UCSD-AML1 (cell line): ENCODE results near the gene CCNE1.
"Not testable (repeated sequence)": the region's sequence is repeated elsewhere in the genome, so short reads cannot be mapped to it uniquely, and the experiment has no call there.

Experiments used
- DNase-seq: peaks from one replicate; lab custom pipeline; 2025; ENCODE audit not compliant: unreplicated experiment; lab: John Stamatoyannopoulos, UW

Gene CCNE1

DNA sequence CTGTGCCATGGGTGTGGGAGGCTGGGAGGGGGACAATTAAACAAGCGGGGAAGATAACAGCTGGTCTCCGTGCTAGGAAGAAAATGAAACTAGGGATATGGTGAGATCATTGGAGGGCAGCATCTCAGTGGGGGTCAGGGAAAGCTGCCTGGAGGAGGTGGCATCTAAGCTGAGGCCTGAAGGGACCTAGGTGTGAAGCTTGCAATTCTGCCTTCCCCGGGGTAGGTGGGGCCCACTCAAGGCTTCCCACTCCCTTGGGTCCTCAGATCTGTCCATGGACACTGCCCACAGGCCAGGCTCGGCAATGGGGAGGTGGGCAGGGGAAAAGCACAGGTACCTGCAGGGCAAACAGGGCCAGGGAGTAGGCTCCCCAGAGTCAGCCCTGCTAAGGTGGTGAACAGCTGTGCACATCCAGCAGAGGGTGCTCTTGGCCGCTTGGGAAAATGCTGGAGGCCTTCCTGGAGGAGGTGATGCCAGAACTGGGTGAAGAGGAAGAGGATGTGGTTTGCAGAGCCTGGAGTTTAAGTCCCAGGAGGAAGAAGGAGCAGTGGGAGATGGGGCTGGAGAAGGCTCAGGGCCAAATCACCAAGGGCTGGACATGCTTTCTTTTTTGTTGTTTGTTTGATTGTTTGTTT lies 25.7 kb upstream of the CCNE1 start:
- no peak for DNase-seq

DNA sequence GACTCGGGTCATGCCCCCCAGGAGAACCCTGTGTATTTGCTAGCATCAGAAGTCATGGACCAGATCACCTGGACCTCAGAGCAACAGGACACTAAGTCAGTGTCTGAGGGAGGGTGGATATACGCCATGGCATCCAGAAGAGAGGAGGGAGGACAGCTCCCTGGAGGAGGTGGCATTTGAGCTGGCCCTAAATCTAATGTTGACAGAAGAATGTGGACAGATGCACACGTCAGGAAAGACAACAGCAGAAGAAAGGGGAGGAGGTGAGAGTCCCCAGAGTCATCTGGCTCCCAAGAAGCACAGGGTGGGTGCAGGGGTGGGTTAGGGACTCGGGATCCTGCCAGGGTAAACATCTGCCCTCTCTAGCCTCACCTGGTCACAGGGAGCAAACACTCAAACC lies 24.5 kb upstream of the CCNE1 start:
- no peak for DNase-seq

DNA sequence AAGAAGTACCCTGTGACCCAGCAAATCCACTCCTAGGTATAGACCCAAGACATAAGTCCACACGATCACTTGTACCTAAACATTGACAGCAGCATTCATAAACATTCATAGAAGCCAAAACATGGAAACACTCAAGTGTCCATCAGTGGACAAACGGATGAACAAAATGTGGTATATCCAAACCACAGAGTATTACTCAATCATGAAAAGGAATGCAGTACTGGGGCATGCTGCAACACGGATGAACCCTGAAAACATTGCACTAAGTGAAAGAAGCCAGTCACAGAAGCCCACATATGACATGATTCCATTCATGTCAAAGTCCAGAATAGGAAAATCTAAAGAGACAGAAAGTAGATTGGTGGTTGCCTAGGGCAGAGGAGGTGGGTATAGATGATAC lies 22.8 kb upstream of the CCNE1 start:
- DNase-seq: no peak

DNA sequence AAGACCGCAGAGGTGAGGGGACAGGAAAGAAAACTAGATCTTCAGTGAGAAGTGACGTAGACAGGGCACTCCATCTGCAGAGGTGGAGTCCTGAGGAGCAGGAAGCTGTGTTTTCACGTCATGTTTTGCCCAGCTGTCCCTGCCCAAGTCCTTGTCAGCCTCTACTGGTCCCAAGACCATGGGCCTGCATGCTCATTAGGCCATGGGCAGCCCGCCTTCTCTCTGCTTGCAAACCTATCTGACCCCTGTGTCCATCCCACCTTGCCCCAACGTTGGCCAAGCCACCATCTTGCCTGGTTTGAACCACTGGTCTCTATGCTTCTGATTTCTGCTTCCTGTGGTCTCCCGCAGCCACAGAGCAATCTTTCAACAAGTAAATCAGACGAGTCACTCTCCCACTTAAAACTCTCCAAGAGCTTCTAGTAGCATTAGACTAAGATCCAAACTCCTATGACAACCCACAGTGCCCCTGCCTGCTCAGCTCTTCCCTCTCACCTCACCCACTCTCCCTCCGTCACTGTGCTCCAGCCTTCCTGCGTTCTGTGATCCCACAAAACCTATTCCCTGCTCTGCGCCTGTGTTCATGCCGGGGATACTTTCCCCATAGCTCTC lies 18.6 kb upstream of the CCNE1 start:
- DNase-seq: no peak

DNA sequence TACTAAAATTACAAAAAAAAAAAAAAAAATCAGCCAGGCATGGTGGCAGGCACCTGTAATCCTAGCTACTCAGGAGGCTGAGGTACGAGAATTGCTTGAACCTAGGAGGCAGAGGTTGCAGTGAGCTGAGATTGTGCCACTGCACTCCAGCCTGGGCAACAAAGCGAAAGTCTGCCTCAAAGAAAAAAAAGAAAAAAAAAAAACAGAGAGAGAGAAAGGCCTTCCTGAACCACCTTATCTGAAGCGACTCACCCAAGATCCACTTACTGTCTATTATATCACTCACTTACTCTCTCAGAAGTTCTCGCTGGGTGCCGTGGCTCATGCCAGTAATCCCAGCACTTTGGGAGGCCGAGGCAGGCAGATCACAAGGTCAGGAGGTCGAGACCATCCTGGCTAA lies 17.3 kb upstream of the CCNE1 start:
- DNase-seq: not testable (repeated sequence)

DNA sequence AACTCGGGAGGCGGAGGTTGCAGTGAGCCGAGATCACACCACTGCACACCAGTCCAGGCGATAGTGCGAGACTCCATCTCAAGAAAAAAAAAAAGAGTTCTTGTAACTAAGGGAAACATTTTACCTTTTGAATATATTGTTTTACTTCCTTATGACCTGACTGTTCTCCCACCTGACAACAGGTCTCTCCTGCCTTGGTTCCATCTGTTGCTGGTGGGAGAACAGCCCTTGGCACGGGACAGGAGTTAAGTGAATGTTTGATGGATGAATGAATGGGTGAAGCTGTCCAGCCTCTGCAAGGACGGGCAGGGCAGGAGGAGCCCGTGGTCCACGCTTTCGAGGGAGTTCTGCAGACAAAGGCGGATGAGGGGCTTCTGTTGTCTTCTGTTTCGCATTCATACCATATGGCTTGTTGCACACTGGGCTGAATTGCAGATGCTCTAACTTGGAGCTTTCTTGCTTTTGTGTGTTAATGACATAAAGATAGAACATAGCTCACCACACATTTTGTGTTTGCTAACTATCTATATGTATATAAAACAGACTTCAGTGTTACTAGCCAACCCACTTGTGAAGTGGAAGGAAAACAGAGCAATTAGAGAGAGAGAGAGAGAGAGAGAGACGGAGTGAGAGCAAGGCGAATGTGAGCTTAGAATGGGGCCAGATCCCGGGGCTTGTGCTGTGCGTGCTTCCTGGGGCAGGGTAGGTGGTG lies 16.2 kb upstream of the CCNE1 start:
- DNase-seq: no peak

DNA sequence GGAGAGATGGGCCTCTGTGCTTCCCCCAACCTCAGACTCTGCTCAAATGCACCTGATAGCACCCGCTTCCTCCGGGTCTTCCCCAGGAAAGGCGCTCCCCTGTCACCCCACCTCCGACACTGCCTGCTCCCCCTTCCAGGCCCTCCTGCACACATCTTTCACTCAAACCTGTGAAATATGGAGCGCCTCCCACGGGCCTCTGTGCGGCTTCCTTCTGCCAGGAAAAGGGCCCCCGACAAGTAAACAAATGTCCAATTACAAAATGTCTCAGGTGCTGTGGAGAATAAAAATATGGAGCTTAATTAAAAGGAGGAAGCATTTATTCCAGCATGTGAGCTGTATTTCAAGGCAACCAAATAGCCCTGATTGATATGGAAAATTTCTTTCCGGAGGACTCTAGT lies 15.6 kb upstream of the CCNE1 start:
- DNase-seq: no peak

DNA sequence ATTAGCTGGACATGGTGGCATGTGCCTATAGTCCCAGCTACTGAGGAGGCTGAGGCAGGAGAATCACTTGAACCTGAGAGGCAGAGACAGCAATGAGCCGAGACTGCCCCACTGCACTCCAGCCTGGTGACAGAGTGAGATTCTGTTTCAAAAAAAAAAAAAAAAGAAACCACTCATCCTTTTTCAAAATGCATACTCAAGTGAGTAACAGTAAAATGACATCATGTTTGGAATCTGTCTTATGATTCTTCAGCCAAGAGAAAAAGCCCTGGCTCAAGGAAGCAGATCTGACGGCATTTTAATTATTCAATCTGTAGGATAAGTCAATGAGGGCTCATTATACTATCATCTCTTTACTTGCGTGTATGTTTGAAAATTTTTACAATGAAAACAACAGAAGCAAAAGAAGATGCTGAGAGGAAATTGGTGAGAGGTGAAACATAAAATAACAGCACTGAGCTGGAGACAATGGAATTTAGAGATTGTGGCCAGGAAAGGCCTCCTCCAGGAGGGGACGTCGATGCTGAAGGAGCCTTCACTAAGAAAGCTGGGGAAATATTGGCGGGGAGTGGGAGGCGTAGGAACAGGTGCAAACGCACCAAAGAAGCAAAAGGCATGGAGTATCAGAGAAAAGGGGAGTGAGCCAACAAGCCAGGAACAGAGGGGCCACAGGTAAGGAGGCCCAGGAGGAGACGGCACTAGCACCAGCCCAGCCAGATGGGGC lies 12.9 kb upstream of the CCNE1 start:
- no peak for DNase-seq

DNA sequence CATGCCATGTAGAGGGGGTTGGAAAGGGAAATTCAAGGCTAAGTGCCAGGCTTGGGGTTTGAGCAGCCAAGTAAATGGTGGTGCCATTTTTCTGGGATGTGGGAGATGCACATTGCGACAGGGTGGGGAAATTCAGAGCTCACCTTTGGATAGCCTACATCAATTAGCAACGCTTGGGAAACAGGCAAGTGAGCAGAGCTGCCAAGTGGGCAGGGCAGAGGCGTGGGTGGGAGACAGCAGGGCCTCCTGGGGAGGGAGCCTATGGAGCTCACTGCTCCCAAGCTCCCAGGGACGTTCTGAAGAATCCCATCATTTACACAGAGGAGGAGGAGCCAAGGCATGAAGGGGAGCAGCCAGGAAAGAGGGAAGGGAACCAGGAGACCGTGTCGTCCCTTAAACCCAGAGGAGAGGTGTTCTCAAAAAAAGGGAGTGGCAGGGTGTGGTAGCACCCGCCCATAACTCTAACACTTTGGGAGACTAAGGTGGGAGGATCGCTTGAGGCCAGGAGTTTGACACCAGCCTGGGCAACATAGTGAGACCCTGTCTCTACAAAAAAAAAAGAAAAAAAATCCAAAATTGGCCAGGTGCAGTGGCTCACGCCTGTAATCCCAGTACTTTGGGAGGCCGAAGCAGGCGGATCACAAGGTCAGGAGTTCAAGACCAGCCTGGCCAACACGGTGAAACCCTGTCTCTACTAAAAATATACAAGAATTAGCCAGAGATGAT lies 11.5 kb upstream of the CCNE1 start:
- no peak for DNase-seq

DNA sequence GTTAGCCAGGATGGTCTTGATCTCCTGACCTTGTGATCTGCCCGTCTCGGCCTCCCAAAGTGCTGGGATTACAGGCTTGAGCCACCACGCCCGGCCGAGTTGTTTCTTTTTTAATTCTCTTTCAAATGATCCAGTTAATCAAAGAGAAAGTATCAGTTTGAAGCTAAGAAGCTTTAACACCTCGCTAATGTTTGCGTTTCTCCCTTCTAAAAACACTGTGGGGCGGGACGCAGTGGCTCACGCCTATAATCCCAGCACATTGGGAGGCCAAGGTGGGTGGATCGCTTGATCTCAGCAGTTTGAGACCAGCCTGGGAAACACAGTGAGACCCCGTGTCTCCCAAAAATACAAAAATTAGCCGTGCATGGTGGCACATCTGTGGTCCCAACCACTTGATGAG lies 7.8 kb upstream of the CCNE1 start:
- DNase-seq: not testable (repeated sequence)

DNA sequence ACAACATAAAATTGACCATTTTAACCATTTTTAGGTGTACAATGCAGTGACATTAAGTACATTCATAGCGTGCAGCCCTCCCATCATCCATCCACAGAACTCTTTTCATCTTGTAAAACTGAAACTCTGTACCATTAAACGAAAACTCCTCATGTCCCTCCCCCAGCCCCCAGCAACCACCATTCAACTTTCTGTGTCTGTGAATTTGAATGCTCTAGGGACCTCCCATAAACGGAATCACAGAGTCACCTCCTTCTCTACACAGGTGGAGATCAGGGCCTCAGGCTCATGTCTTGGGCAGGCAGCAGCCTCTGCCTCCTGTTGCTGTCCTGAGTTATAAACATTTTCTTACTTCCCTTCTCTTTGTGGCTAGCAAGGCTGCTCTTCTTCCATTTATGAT lies 7.3 kb upstream of the CCNE1 start:
- no peak for DNase-seq

DNA sequence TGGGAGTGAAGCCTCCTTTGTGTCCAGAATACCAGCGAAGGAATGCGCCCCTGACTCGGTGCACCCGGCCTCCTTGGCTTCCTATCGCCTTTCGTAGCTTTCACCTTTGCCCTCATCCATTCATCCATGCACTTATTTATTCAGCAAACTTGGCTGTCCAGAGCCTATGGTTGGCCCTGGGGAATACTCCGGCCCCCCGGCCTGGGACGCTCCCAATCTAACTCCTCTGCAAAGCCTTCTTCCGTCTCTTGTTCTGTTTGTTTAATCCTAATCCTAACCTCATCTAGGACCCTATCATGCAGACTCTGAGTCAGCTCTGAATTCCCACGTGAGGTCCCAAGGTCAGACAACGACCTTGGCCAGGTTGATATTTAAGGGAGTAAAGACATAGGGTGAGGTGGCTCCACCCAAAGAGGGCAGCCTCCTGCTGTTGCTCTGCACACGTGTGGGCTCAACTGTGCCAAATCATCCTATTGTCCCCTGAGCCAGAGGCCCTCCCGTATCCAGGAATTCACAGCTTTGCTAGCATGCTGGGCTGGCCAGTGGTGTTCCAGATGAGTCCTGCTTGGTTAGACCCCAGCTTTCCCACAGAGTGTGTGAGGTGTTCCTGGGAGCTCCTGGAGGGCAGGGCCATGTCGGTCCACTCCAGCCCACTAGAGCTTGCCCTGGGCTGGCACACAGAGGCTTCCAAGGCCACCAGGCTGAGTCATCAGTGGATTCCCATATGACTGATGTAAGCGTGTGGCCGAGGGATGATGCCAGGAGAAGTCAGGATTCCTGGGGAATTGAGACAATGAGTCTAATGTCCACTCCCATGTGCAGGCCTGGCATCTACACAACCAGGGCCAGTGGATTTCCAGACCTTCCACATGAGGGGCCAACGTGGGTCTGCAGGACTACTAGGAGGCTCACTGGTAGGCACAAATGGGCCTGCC lies 6.5 kb upstream of the CCNE1 start:
- no peak for DNase-seq

DNA sequence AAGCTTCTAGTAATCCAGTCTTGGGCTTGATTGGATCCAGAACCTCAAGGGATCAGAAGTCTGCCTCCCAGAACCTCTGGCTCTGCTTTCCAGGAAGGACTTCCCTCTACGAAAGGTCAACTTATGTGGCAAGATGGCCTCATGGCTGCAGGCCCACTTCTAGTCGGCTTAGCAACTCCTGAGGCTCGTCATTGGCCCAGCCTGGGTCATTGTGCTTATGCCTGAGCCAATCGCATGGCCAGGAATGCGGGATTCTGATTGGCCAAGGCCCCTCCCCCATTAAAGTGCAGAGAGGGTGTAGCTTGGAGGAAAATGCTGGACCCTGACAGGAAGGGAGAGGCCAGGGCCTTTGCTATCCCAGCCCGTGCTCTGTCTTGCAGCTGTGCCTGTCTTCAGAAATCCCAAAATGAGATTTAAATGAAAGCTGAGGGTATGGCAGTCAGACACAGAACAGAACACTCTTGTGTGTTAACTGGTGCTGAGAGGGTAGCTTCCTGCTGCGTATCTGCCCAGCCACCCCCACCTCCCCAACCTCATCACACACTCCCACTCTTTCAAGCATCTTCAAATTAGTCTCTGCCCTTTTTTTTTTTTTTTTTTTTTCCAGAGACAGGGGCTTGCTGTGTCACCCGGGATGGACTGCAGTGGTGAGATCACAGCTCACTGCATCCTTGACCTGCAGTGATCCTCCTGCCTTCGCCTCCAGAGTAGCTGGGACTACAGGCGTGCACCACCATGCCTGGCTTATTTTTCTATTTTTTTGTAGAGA lies 5.5 kb upstream of the CCNE1 start:
- DNase-seq: no peak

DNA sequence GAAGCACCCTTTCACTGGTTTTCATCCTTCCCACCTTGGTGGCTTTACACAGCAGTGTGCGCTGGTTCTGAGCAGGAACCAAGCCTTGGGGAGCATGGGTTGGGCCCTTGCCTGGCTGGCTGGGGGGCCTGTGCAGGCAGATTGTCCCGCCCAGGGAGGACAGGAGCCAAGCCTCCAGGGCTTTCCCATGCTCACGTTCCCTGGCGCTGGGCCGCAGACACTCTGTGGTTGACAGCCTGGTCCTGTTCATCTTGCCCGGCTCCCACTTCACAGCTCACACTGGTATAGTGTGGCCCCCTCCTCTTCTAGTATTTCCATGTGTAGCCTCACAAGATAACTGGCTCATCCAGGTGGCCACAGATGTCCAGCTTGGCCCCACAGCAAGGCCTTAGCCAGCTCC lies 4.6 kb upstream of the CCNE1 start:
- no peak for DNase-seq

DNA sequence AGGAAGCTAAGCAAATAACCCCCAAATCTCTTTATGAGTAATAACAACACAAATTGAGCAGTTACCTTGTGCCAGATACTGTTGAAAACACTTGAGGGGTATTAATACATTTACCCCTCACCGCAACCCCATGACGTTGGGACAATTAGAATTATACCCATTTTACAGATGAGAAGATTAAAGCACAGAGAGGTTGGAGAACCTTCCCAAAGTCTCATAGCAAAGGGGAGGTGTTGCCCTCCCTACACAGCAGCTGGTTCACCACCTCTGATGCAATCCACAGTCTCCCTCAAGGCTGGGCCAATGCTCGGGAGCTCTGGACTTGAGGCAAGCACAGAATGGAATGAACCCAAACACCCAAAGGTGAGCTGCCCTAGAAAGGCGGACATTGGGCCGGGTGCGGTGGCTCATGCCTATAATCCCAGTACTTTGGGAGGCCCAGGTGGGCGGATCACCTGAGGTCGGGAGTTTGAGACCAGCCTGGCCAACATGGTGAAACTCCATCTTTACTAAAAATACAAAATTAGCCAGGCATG lies 3.9 kb upstream of the CCNE1 start:
- no peak for DNase-seq

DNA sequence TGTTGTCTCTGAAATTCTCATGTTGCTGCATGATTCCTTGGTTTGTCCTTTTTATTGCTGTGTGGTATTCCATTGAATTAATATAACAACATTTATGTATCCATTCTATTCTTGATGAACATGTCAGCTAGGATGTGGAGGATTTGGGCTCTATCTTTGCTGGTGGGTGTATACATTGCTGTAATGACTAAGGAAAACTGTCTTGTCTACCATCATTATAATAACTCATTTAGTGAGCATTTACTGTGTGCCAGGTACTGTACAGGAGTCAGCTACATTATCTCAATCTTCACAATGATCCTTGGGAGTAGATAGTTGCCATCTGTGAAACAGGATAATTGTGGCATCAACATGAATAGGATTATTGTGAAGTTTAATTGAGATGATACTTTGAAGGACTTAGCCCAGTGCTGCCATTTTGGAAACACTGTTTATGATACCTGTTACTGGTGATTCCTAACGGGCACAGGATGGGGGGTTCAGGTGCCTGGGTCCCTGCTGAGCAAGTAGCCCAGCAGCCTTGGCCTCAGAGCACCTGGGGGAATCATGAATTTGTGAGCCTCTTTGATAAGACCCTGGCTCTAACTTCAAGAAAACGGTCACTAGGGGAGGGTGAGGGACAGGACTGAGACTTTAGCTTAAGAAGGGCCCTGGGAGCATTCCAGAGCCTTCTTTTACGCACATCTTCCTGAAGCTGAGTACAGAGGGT lies 1.8 kb upstream of the CCNE1 start:
- DNase-seq: no peak

DNA sequence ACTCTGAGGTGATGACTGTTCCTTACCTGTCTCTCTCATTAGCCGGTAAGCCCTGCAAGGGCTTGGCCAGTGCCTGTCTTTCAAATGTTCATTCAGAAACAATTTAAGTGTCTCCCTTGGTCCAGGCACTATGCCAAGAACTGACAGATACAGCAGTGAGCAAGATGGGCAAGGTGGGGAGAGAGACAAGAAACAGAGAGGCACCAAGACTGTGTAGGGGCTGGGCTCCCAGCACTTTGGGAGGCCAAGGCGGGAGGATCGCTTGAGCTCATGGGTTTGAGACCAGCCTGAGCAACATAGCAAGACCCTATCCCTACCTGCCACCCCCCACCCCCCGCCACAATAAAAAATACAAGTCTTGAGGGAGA lies 1.3 kb upstream of the CCNE1 start:
- no peak for DNase-seq

DNA sequence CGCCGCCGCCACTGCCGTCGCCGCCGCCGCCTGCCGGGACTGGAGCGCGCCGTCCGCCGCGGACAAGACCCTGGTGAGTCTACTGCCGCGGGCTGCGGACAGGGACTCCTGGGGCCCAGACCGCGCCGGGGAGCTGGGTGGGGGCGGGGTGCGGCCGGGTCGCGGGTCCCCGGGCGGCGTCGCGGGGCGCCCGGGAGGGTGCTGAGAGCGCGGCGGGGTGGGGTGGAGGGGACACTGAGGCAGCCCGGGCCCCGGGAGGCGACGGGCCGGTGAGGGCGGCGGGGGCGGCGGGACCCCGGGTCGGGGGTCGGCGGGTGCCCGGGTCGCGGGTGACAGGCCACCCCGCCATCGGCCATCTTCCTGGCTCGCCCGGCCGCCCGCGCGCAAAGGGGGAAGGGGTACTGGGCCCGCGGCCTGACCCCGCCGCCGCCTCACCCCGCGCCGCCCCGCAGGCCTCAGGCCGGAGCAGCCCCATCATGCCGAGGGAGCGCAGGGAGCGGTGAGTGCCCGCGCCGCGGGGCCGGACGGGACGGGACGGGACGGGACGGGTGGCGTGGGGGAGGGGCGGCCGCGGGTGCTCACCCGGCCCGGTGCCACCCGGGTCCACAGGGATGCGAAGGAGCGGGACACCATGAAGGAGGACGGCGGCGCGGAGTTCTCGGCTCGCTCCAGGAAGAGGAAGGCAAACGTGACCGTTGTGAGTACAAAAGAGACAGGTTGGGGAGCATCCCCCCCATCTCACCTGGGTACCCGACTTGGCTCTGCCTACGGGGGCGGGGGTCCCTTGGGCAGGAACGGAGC lies 489 bp downstream of the CCNE1 start:
- no peak for DNase-seq
